ENCODE results near the gene HEY2. TPM values are rescaled to one million over a fixed set of nuclear protein-coding genes. Genes with fewer than 3 reads are reported as not detected.
"Not testable (repeated sequence)": the region's sequence is repeated elsewhere in the genome, so short reads cannot be mapped to it uniquely, and the experiment has no call there.

Gene HEY2
- not detected in 2 replicates for total RNA-seq (2014; rRNA removed)
- polyA plus RNA-seq (2012) = not detected

DNA sequence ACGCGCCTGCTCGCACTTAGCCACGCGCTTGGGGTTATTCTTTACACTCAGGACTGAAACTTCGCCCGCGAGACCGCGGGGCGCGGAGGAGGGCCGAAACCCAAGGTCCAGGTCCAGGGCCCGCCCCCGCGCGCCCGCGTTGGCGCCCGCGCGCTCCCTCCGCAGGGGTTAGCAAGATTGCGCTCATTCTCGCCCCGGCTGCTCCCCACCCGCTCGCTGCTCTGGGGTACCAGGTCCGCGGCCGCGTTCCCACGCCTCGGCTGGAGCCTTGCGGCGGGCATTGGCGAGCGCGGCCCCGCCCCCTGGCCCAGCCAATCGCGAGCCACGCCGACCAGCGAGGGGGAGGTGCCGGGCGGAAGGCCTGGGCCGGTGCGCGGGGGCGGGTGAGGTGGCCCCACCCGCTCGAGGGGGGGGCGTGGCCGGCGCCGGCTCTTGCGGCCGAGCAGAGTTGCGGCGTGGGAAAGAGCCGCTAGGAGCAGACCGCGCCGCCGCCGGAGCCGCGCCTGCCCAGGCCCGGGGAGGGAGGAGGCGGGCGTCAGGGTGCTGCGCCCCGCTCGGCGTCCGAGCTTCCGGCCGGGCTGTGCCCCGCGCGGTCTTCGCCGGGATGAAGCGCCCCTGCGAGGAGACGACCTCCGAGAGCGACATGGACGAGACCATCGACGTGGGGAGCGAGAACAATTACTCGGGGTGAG, at the start of gene HEY2:
Gene HEY2 (plus strand): TSS at position 460 of the 692 bp plus-strand sequence. CDS start 145 bp downstream, at position 605.
- peak; percentile 65 for DNase-seq (ENCODE audit: low read depth)

DNA sequence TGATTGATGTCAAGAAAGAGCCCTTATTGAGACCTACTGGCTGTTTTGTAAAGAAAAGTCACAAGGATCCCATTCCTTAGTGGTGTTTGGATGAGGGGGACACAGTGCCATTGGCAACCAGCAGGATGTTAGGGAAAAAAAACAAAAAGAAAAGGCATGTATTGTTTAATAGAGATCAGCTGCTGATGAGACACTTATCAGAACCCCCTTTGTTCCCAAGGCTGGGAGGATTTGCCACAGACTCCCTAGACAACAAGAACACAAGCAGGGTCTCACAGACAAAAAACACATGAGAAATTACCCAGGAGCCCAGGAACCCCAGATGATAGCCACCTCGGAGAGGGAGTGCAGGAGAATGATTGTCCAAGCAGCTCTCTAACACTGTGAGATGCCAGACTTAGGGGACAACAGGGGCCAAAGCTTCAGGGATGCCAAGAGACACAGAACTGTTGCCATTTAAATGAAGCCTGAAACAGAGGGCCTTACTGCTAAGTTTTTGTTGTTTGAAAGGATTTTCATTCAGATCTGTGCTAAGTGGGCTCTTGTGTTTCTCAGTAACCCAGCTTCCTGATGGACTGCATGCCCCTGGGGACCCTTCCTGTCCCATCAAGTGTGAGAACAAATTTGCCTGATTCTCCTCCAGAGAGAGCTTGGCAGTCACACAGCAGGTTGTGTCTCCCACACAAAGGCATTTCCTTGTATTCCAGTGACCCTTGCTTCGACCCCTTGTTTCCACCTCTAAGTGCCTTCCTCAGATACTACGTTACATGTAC, 48.7 kb upstream of the HEY2 start:
- no peak for DNase-seq (ENCODE audit: low read depth)

DNA sequence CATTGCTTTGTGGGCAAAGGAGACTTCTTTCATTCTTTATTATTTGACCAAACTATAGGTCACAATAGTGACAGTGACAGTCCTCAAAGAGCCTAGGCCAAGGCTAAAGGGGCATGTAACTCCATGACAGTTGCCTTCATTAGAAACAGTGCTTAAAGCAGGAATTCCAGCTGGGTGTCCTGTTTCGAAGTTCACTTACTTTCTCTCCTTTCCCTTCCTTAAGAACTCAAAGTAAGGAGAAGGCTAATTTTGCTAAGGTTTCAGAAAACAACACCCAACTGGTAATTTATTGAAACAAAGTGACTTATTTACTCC, 48.1 kb upstream of the HEY2 start:
- no peak for DNase-seq (ENCODE audit: low read depth)

GRCh38 chr6:125703882-125704281, 45.5 kb upstream of the HEY2 start:
- not testable (repeated sequence) for DNase-seq (ENCODE audit: low read depth)

DNA sequence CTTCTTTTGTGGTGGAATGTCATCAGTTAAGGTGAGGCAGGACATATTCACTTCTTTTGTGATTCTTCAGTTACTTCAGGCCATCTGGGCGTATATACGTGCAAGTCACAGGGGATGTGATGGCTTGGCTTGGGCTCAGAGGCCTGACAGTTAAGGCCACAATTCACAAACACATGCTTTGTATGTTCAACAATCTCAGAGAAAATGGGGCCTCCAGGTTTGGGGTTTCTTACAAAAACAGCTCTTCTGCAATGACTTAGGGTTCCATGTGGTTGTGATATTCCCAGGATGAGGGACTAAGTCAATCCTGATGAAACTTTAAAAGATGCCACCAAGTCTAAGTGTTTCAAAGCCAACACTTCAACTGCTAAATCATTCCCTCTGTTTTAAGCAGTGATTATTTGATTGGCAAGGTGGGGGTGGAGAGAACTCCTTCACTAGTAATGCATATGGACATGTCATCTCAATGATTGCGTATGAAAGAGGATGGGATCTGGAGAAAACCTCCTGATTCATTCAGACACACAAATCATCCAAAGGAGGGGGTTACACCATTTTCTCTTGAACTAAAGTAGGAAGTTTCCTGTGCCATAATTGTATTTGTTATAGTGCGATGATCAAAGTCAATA, 41.7 kb upstream of the HEY2 start:
- DNase-seq (ENCODE audit: low read depth) = no peak

DNA sequence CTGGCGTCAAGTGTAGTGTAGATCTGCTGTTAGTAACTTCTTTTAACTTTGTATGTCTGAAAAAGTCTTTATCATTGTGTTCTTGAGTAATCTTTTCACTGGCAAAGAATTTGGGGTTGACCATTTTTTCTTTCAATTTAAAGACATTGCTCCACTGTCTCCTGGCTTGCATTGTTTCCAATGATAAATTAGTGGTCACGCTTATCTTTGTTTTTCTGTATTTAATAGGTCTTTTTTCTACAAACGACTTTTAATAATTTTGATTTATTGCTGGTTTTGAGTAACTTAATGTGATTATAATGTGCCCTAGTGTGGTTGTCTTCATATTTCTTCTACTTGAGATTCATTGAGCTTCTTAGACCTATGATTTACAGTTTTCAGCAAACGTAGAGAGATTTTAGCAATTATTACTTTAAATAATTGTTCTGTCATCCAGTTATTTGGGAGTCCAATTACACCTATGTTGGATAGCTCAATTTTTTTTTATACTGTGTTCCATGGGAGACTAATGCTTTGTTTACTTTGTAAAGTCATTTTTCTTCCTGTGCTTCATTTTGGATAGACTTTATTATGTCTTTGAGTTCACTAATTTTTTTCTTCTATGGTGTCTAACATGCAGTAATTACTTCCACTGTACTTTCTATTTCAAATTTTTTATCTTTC, 38.3 kb upstream of the HEY2 start:
- DNase-seq (ENCODE audit: low read depth) = no peak

DNA sequence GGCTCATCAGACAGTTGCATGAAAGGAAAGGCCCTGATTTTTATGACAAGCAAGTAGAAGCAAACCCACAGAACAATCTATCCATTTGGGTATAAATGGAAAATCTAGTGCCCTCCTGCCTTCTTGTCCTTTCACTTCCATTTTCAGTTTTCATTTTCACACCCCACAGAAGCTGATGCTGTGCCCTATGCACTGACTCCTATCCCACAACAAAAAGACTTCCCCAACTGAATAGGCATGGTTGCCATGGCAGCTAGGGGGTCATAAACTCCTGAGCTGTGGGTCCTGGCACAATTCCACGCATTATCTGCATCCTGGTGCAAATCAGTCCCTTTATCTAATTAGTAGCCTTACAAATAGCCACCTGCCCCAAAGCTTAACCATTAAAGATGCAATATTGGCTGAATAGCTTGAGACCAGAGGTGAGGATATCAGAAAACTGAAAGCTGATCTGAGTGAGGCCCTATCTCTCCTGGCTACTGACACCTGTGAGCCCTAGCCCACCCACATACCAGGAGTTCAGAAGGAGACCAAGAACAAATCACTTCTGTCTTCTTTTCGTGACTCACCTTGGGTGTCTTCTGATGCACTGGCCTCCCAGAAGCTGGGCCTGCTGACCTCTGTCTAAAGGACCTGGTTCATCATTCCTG, 34.9 kb upstream of the HEY2 start:
- DNase-seq (ENCODE audit: low read depth) = no peak

GRCh38 chr6:125717120-125717731, 32.2 kb upstream of the HEY2 start:
- no peak for DNase-seq (ENCODE audit: low read depth)

DNA sequence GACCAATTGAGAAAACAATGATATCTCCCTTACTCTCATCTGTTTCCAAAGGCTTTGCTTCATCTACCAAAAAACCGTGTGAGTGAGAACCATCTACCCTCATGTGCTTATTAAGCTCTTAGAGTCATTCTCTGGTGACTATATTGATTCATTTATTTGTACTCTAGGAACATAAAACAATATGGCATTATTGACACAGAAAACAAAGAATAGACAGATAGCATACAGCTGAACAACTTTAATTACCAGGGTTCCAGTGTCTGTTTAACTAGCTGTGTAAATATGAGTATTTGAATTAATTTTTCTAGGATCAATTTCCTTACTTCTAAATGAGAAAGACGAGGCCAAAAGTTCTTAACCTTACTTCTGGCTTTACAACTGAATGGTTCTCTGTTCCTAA, 31.3 kb upstream of the HEY2 start:
- no peak for DNase-seq (ENCODE audit: low read depth)

DNA sequence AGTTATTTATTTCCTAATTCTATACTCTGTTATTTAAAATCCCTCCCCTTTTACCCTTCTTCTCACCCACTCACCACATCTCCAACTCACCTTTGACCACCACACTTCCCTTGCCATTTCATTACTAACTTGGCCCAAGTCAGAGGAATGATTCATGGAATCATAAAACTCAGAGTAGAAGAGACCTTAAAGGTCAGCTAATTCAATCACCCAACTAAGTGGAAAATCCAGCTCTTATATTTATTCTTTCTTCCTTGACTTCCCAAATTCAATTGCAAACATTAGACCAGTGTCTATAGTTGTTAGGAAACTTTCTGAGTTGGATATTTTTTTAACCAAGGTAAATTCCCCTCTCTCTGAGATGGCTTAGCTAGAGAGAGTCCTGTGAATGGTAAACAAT, 26.5 kb upstream of the HEY2 start:
- no peak for DNase-seq (ENCODE audit: low read depth)

GRCh38 chr6:125727216-125727615, 22.2 kb upstream of the HEY2 start:
- DNase-seq (ENCODE audit: low read depth) = no peak

GRCh38 chr6:125728739-125729138, 20.7 kb upstream of the HEY2 start:
- DNase-seq (ENCODE audit: low read depth) = no peak

DNA sequence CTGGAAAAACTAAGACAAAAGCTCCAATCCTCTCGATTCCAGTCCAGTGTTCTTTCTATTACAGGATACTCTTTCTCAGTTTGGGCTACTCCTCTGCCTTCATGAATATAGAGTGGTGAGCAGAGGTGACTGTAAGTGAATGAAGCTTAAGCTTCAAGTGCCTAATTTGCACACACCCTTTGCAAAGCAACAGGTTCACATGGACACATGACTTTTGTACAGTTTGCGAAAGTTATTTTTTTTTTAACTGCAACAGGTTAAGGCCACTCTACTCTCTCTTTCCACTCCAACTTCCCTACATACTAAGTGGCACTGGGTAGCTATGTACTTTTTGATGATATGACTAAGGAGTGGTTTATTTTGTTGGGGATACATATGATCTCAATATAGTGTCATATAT, 19.4 kb upstream of the HEY2 start:
- DNase-seq (ENCODE audit: low read depth) = no peak

- no peak for DNase-seq (ENCODE audit: low read depth)
Measured at GRCh38 chr6:125732398-125732797, 17.0 kb upstream of the HEY2 start.

- no peak for DNase-seq (ENCODE audit: low read depth)
Measured at GRCh38 chr6:125733516-125734300, 15.7 kb upstream of the HEY2 start.

GRCh38 chr6:125738276-125738675, 11.2 kb upstream of the HEY2 start:
- no peak for DNase-seq (ENCODE audit: low read depth)

DNA sequence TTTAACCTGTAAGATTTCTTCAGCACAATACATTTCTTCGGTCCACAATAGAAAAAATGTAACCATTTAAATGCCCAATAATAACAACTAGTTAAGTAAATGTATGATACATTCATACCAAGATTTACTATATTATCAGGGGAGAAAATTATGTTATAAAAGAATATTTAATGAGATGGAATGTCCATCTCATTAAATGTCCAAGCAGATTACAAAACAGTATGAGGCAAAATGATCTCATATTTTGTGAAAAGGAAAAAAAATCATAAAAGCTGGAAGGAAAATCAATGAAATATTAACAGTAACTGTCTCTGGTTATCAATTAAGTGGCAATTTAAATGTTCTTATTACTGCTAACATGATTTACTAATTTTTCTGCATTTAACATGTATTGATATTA, 10.1 kb upstream of the HEY2 start:
- no peak for DNase-seq (ENCODE audit: low read depth)

- DNase-seq (ENCODE audit: low read depth) = no peak
Measured at GRCh38 chr6:125741336-125741735, 8.1 kb upstream of the HEY2 start.

DNA sequence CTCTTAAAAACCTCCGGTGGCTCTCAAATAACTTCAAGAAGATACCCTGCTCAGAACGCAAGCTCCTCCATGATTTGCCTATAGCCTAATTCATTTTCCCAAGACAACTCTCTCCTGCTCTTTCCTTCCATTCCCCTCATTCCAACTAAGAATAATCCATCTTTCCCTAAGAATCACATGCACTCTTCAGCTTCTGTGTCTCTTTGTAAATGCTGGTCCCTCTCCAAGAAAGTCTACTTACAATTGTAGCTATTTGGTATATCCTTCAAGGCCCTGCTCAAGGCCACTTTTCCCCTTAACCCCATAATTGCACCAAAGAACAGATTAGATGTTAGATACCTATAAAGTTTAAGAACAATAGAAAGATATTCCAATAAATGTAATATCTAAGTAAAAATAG, 7.4 kb upstream of the HEY2 start:
- DNase-seq (ENCODE audit: low read depth) = no peak

DNA sequence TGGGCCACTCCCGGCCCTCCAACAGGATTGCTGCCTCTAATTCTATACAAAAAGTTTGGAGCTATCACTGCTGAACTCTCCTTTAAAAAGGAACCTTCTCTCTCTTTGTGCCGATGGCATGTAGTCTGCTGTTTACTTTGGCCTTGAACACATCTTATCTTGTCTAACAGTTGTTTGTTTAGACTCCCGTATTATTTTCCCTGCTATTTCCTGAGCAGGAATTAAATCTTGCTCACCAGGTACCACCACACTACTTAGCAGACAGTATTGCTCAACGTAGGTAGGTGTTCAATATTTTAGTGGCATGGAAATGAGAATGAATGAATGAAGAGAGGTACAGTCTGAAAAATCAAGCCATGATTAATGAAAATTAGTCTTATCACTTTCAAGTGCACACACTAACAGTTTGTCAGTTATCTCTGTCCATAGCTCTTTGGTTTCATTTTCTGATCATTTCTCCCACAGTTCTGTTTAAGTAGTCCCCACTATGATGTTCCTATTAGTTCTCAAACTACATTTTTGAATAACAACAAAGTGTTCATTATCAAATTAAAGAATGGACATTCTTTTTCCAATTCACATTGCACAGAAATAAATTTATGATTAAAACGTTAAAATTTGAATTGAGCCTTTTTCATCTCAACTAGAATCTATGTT, 6.8 kb upstream of the HEY2 start:
- DNase-seq (ENCODE audit: low read depth) = no peak
